D341Med (cell line): ENCODE measurements around the gene LTBP3.

Experiments used
- DNase-seq: peaks from one replicate; pipeline ENCODE4 v3.0.0; 2012; ENCODE audit warnings: low spot score

The LTBP3 gene

DNA sequence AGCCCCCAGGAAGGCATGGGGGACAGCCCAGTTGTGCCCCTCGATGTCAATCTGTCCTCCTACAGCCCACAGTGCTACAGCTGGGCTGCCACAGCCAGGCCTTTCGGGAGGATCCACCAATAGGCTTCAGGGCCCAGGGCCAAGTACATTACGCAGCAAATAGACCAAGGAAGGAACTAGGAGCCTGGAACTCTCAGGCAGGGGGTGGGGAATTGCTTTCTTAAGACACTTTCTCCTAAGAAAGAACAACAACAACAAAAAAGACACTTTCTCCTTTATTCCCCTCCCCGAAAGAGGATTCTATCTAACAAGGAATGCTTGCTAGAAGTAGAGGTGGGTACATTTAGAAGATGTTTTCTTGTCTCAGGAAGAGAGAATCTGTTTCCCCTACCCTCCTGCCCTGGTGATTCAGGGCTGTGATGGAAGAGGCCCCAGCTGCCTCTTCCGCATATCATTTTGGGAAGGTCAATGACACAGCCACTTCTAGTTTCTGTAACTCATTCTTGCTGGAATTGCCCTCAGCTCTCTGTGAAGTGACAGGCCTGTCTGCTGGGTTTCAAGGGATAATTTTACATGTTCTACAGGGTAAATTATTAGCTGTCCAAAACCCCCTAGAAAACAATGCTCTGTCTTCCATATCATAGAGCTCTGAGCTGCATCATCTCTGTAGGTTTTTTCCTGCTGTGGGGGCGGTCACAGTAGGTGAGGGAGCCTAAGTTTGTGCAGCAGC, 65.4 kb downstream of the LTBP3 start:
- DNase-seq = no peak

DNA sequence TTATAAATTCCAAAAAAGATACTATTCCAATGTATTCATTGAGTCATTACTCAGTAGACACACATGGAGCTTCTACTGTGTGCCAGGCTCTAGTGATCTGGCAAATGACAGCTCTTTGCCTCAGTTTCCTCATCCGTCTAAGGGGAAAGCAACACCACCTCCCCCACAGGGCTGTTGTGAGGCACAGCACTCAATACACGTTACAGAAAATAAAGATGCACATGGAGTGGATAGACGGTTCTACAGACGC, 65.8 kb downstream of the LTBP3 start:
- DNase-seq = no peak

DNA sequence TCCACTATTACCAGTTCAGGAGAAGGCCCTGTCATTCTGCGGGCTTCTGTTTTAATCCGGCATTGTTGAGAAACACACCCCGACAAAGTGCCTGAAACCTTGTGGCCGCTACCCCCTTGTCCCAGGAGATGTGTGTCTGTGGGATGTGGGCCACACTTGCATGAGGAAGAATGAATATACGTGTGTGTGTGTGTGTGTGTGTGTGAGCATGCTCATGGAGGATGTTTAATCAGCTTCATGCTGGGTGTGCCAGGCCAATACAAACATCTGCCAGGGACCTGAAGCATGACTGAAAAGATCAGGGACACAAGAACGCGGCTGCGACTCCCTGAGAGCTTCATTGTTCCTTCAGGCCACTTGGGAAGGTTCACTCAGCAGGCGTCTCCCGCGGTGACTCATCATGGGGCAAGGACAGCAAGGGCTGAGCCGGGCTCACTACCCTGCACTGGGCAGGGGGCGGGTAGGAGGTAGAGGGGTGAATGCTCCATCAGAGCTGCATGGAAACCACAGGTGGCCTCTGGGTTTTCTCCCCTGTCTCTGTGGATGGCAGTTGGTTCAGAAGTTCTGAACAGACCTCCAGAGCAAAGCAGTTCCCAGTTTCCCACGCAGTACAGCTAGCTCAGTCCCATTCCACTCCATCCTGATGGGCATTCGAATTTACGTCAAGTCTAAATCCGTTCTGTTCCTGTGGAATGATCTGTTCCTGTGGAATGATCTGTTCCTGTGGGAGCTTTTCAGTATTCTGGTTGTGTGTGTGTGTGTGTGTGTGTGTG, 66.4 kb downstream of the LTBP3 start:
- no peak for DNase-seq

DNA sequence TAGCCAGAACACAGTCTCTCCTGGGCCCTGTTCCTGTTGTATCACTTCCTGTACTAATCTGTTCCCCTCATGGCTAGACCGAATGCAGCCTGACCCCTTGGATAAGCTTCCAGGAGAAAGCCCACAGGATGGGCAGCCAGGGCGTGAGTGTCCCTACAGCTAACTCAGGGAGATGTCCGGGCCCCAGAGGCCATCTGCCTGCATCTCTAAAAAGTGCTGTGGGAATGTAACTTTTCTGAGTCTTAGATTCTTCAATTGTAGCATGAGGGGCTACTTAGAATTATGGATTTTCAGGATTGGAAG, 67.0 kb downstream of the LTBP3 start:
- no peak for DNase-seq

DNA sequence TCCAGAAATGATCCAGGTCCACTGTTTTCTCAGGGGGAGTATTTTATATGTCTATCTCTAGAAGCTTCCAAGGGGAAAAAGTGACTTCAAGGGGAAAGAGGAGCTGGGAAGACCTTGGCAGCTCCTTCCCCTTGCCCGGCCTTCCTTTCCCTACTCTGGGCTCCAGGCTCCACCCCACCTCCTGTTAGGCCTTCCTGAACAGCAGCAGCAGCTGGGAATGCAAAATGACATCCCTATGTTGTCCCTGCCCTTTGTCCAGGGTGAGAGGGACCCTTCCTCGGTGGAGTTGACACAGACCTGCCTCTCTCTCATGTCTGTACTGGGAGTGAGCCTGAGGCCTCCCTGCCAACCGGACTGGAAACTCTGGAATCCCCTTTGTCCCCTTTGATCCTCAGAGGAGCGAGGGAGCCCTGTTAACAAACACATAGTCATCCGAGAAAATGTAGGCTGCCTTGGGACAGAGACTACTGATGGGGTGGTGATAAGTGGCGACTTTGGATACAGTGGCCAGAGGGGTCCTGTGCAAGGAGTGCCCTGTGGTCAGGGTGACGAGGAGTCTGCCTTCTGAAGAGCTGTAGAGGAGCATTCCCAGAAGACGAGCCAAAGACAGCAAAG, 68.3 kb downstream of the LTBP3 start:
- no peak for DNase-seq

DNA sequence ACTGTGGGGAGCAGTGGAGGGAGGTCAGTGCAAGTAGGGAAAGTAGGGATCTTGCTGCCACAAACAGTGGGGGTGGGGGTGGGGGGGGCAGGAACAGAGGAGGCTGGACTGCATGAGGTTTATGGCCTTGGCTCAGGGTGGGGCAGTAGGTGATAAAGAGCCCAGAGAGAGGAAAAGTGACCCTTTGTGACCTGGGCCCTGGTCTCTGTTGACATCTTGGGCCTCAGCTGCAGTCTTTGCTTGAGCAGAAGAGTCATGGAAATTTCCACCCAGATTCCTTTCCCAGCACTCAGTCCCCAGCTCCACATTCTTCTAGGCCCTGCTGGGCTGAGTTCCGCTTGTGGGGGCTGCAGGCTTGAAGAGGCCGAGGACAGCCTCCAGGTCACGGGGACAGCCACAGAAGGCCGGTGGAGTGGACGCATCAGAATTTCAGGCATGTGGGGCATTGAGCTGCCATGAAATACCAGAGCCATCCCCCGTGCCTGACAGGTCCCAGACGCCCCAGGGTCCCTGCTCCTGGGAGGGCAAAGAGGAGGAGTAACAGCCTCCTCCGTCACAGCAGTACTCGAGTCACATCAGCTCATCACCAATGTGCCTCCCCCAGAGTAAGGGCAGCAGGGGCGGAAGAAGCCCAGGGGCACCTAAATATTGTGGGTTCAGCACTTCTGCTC, 69.0 kb downstream of the LTBP3 start:
- DNase-seq = no peak
